ENCODE measurements around the gene GSC2.

GSC2 gene

GRCh38 chr22:19131685-19132015 lies 18.4 kb downstream of the GSC2 start:
- no peak for DNase-seq

GRCh38 chr22:19130959-19131684 lies 19.0 kb downstream of the GSC2 start, which contains the start of gene TSSK2:
Gene TSSK2 (plus strand): TSS chr22:19131308. CDS start chr22:19131400, 92 bp downstream.
- DNase-seq: no peak

GRCh38 chr22:19129871-19130270 lies 20.2 kb downstream of the GSC2 start:
- DNase-seq: no peak

- no peak for DNase-seq
These were observed 21.0 kb downstream of the GSC2 start for GRCh38 chr22:19128946-19129727.

GRCh38 chr22:19128009-19128401 lies 22.1 kb downstream of the GSC2 start:
- DNase-seq: no peak

GRCh38 chr22:19127329-19128008 lies 22.6 kb downstream of the GSC2 start:
- no peak for DNase-seq

GRCh38 chr22:19126309-19127273 lies 23.5 kb downstream of the GSC2 start:
- DNase-seq: no peak

GRCh38 chr22:19125474-19126308 lies 24.4 kb downstream of the GSC2 start:
- no peak for DNase-seq

- no peak for DNase-seq
These were observed 25.1 kb downstream of the GSC2 start for GRCh38 chr22:19125011-19125410.

- DNase-seq: no peak
These were observed 25.7 kb downstream of the GSC2 start for GRCh38 chr22:19124377-19124776.

GRCh38 chr22:19123936-19124335 lies 26.2 kb downstream of the GSC2 start:
- no peak for DNase-seq

- DNase-seq: no peak
These were observed 27.2 kb downstream of the GSC2 start for GRCh38 chr22:19122752-19123492.

GRCh38 chr22:19122143-19122751 lies 27.8 kb downstream of the GSC2 start, which contains the start of gene DGCR2:
Gene DGCR2 (minus strand): TSS chr22:19122412. CDS start chr22:19122206, 206 bp downstream.
- peak; percentile 79 to 96 (median 96) for DNase-seq

- peak in 1 of 4 experiments; percentile 13 for DNase-seq
These were observed 28.4 kb downstream of the GSC2 start for GRCh38 chr22:19121631-19122142.

- DNase-seq: no peak
These were observed 29.1 kb downstream of the GSC2 start for GRCh38 chr22:19120829-19121630.

- no peak for DNase-seq
These were observed 30.1 kb downstream of the GSC2 start for GRCh38 chr22:19119949-19120348.

GRCh38 chr22:19118329-19118880 lies 31.7 kb downstream of the GSC2 start:
- no peak for DNase-seq

- no peak for DNase-seq
These were observed 33.0 kb downstream of the GSC2 start for GRCh38 chr22:19117111-19117512.

GRCh38 chr22:19115628-19116027 lies 34.5 kb downstream of the GSC2 start:
- DNase-seq: no peak

All from activated naive CD4-positive, alpha-beta T cell (primary cell).